ENCODE measurements around the gene NUP210. TPM values are rescaled to one million over a fixed set of nuclear protein-coding genes. Genes with fewer than 3 reads are reported as not detected.

NUP210 gene
- total and polyA plus RNA-seq, 2 of the 13 experiments (the other 11 are each of a cell fraction or from before 2014, with no cell fraction given): 31.6 to 35.2 TPM

DNA sequence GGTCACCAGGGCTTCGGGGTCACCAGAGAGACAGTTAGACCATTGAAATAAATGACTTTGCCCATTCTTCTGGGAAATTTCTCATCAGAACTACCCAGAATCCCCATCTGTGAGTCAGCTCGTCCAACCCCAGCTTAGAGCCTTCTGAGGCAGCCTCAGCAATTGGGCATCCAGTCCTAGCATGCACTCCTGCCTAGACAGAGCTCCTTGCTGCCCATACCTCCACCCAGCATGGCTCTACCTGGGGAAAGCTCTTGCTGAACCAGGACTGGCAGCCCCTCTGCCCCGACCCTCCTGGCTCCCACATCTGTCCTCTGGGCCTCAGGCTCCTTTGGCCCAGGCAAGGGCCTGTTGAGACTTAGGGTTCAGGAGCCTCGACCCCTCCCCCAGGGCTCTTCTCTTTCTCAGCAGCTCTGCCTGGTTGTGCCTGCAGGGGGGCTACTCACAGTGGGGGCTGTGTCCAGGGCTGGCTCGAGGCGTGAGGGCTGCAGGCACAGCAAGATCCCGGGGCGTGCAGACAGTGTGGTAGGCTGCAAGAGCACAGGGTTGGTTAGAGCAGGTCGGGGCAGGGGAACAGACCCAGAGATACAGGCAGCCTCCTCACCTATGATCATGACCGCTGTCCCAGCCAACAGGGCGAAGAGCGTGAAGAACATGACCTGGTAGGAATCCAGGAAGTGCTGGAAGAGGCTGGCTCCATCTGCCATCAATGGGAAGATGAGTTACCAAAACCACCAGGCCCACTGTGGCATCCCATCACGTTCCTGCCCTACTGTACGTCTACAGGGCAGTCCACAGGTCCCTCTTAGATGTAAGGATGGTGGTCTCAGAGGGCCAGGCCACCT lies 101.3 kb downstream of the NUP210 start:
- CTCF ChIA-PET (ENCODE audit: low intra/inter-chr PET ratio, low total read pairs): no interaction called here
- no peak for DNase-seq (ENCODE audit: low spot score)
- H3K4me3 ChIP-seq (replicated peaks in 1 of 3; ENCODE audit: insufficient read depth in 1 of 3, low read depth in 2 of 3, low read length in 3 of 3): no peak overlapping the region
- H3K9ac ChIP-seq (ENCODE audit: insufficient read depth, low read depth, low read length): no peak overlapping the region
- FAIRE-seq: no peak
- in situ Hi-C loops (cut with HindIII; ENCODE audit: extremely low pct_ligation_motif_present, low pct_unique_long_range_greater_than_20kb): no loop called here
- no peaks in the 10 kb centered on the region for H3K4me1 ChIP-seq (ENCODE audit: insufficient read depth, low read length)
- no peak overlapping the region for H2AFZ ChIP-seq (ENCODE audit: low read length)
- WGBS (ENCODE audit: low lambda C conversion rate): 95% methylated on average over 6 of the region's 14 CpGs
- no peaks in the 10 kb centered on the region for H3K9me3 ChIP-seq (ENCODE audit: low read length)
- no peaks in the 10 kb centered on the region for H3K27me3 ChIP-seq (ENCODE audit: control insufficient read depth in 1 of 2, insufficient read depth in 2 of 2, low read length in 2 of 2)
- H3K79me2 ChIP-seq (ENCODE audit: insufficient read depth, low read length): no peaks in the 10 kb centered on the region
- no TSS peak for BruUV-seq (replicated peaks)
- intact Hi-C loops (cut with micrococcal nuclease; ENCODE audit: unreplicated experiment): no loop called here
- TF ChIP-seq NFYC (CRISPR knock-in tag; IDR thresholded peaks at IDR 0.05): no peak
- TF ChIP-seq, protein P1, sequence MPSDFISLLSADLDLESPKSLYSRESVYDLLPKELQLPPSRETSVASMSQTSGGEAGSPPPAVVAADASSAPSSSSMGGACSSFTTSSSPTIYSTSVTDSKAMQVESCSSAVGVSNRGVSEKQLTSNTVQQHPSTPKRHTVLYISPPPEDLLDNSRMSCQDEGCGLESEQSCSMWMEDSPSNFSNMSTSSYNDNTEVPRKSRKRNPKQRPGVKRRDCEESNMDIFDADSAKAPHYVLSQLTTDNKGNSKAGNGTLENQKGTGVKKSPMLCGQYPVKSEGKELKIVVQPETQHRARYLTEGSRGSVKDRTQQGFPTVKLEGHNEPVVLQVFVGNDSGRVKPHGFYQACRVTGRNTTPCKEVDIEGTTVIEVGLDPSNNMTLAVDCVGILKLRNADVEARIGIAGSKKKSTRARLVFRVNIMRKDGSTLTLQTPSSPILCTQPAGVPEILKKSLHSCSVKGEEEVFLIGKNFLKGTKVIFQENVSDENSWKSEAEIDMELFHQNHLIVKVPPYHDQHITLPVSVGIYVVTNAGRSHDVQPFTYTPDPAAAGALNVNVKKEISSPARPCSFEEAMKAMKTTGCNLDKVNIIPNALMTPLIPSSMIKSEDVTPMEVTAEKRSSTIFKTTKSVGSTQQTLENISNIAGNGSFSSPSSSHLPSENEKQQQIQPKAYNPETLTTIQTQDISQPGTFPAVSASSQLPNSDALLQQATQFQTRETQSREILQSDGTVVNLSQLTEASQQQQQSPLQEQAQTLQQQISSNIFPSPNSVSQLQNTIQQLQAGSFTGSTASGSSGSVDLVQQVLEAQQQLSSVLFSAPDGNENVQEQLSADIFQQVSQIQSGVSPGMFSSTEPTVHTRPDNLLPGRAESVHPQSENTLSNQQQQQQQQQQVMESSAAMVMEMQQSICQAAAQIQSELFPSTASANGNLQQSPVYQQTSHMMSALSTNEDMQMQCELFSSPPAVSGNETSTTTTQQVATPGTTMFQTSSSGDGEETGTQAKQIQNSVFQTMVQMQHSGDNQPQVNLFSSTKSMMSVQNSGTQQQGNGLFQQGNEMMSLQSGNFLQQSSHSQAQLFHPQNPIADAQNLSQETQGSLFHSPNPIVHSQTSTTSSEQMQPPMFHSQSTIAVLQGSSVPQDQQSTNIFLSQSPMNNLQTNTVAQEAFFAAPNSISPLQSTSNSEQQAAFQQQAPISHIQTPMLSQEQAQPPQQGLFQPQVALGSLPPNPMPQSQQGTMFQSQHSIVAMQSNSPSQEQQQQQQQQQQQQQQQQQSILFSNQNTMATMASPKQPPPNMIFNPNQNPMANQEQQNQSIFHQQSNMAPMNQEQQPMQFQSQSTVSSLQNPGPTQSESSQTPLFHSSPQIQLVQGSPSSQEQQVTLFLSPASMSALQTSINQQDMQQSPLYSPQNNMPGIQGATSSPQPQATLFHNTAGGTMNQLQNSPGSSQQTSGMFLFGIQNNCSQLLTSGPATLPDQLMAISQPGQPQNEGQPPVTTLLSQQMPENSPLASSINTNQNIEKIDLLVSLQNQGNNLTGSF (CRISPR knock-in tag; IDR thresholded peaks at IDR 0.05): no peak
- ATAC-seq: no peak
- H3K36me3 ChIP-seq (replicated peaks in 1 of 2; ENCODE audit: control insufficient read depth in 1 of 2, insufficient read depth in 2 of 2, low read length in 2 of 2): peaks cover 38 to 74% of the 10 kb centered on the region in 2 experiments
- H4K20me1 ChIP-seq (ENCODE audit: insufficient read depth, low read length): no peaks in the 10 kb centered on the region
- POLR2A ChIA-PET: no interaction called here
- no peak overlapping the region for H3K27ac ChIP-seq (ENCODE audit: extremely low read length, insufficient read depth, low read length)
- H3K4me2 ChIP-seq (ENCODE audit: low read depth, low read length): no peak overlapping the region

Measured in HepG2 (cell line).